HEK293T (cell line): Measurements from ENCODE around the gene P2RX2.

Experiments used
- BHLHE40 ChIP-seq: fragments of 450-650 bp; IDR thresholded peaks from 2 replicates; pipeline ENCODE4 v1.6.1; 2016; ENCODE audit warnings: mild to moderate bottlenecking, moderate library complexity, borderline replicate concordance
- FOXA1 ChIP-seq: fragments of 450-650 bp; IDR thresholded peaks from 2 replicates; pipeline ENCODE4 v1.6.1; 2016; ENCODE audit warnings: mild to moderate bottlenecking
- FOXM1 ChIP-seq: fragments of 450-650 bp; IDR thresholded peaks from 2 replicates; pipeline ENCODE4 v1.6.1; 2017; ENCODE audit warnings: mild to moderate bottlenecking, borderline replicate concordance
- HDGF ChIP-seq: fragments of 450-650 bp; IDR thresholded peaks from 2 replicates; pipeline ENCODE4 v1.6.1; 2017; ENCODE audit warnings: antibody characterized with exemption, borderline replicate concordance
- SP1 ChIP-seq: fragments of 450-650 bp; IDR thresholded peaks from 2 replicates; pipeline ENCODE4 v1.6.1; 2017
- SUZ12 ChIP-seq: fragments of 450-650 bp; IDR thresholded peaks from 2 replicates; pipeline ENCODE4 v1.6.1; 2016; ENCODE audit warnings: mild to moderate bottlenecking

- no peak for TF ChIP-seq SP1
- TF ChIP-seq SUZ12 = no peak
- TF ChIP-seq HDGF = no peak
- TF ChIP-seq FOXM1 = no peak
- TF ChIP-seq BHLHE40 = no peak
- TF ChIP-seq FOXA1 = no peak
These were observed 37.1 kb upstream of the P2RX2 start for GRCh38 chr12:132581348-132582057.
